ENCODE measurements around the gene BOK. TPM values are rescaled to one million over a fixed set of nuclear protein-coding genes. Genes with fewer than 3 reads are reported as not detected.
"Not testable (repeated sequence)": the region's sequence is repeated elsewhere in the genome, so short reads cannot be mapped to it uniquely, and the experiment has no call there.

The BOK gene
- total RNA-seq, 1 donor from 2014 or later, result not detected

DNA sequence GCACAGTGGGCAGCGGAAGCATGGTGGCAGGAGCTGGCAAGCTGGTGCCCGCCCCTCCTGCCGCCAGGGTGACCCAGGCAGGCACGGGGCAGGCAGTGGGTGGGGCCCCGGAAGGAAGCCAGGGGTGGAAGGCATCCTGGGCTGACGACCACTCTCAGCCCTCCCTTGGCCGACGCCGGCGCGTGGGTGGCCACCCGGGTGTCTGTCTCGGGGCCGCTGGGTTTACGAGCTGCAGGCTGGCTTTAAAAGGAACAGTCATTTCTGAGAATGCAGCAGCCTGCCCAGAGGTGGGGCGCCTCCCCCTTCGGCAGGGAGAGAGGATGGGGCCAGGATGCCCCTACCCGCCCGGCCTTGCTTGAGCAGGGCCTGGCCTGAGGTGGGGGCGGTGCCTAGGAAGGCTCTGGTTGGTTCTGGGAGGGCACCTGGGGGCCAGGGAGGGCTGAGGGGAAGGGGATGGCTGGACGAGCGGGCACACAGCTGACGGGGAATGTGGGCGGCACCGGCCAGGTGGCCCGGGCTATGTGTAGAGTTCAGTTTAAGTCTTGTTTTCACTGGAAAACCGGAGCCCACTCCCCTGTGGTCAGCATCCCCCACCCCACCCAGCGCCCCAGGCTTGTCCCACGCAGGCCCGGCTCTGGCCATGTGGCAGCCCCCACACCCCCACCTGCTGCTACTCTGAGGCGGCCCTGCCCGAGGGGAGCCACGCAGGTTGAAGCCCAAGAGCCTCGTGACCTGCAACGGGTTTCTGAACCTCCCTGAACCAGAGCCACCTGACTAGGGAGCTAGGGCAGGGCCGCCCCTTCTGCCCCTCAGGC is 6.3 kb downstream of the BOK start:
- H3K9me3 Mint-ChIP-seq, result no peaks in the 10 kb centered on the region
- H3K27ac Mint-ChIP-seq, result no peak overlapping the region
- no peak for DNase-seq (ENCODE audit: low spot score)
- no peaks in the 10 kb centered on the region for H3K36me3 Mint-ChIP-seq (ENCODE audit: low read depth)
- intact Hi-C loops (cut with micrococcal nuclease), result no loop called here
- no peaks in the 10 kb centered on the region for H3K27me3 Mint-ChIP-seq (ENCODE audit: insufficient read depth)
- H3K4me1 Mint-ChIP-seq (ENCODE audit: low read depth), result no peaks in the 10 kb centered on the region
- no peak overlapping the region for H3K4me3 Mint-ChIP-seq

DNA sequence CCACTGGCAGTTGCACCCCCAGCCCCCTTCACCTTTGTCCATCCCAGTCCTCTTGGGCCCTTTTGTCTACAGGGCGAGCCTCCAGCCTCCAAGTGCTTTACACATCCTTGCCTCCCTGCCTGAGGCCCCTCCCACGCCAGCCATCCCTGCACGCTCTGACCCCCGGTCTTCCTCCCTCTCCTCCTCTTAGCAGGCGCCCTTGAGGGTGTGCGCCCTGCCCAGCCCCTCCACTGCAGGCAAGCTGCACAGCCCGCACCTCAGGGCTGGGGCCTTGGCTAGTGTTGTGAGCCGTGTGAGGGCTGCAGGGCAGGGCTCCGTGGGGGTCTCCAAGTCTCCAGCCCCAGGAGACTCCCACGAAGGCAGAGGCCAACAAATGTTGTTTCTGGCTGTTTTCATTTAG is 6.9 kb downstream of the BOK start:
- no peak for DNase-seq (ENCODE audit: low spot score)
- H3K27ac Mint-ChIP-seq, result no peak overlapping the region
- no peaks in the 10 kb centered on the region for H3K4me1 Mint-ChIP-seq (ENCODE audit: low read depth)
- H3K36me3 Mint-ChIP-seq (ENCODE audit: low read depth), result no peaks in the 10 kb centered on the region
- intact Hi-C loops (cut with micrococcal nuclease), result no loop called here
- no peaks in the 10 kb centered on the region for H3K9me3 Mint-ChIP-seq
- H3K4me3 Mint-ChIP-seq, result no peak overlapping the region
- no peaks in the 10 kb centered on the region for H3K27me3 Mint-ChIP-seq (ENCODE audit: insufficient read depth)

DNA sequence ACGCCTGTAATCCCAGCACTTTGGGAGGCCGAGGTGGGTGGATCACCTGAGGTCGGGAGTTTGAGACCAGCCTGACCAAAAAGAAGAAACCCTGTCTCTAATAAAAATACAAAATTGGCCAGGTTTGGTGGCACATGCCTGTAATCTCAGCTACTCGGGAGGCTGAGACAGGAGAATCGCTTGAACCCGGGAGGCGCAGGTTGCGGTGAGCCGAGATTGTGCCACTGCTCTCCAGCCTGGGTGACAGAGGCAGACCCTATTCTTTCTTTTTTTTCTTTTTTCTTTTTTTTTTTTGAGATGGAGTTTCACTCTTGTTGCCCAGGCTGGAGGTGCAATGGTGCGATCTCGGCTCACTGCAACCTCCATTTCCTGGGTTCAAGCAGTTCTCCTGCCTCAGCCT is 7.5 kb downstream of the BOK start:
- H3K9me3 Mint-ChIP-seq; H3K36me3 Mint-ChIP-seq (ENCODE audit: low read depth); H3K27me3 Mint-ChIP-seq (ENCODE audit: insufficient read depth); H3K4me1 Mint-ChIP-seq (ENCODE audit: low read depth); H3K4me3 Mint-ChIP-seq; intact Hi-C loops (cut with micrococcal nuclease); DNase-seq (ENCODE audit: low spot score); H3K27ac Mint-ChIP-seq: not testable (repeated sequence)

- Mint-ChIP-seq H3K9me3 (no peaks in the 10 kb centered on the region), H3K4me3 (no peak overlapping the region), H3K27me3 (ENCODE audit: insufficient read depth) (no peaks in the 10 kb centered on the region), H3K4me1 (ENCODE audit: low read depth) (no peaks in the 10 kb centered on the region), H3K27ac (no peak overlapping the region), H3K36me3 (ENCODE audit: low read depth) (no peaks in the 10 kb centered on the region)
- intact Hi-C loops (cut with micrococcal nuclease), result no loop called here
- DNase-seq (ENCODE audit: low spot score), result no peak
These were observed 7.9 kb downstream of the BOK start for GRCh38 chr2:241566468-241566867.

DNA sequence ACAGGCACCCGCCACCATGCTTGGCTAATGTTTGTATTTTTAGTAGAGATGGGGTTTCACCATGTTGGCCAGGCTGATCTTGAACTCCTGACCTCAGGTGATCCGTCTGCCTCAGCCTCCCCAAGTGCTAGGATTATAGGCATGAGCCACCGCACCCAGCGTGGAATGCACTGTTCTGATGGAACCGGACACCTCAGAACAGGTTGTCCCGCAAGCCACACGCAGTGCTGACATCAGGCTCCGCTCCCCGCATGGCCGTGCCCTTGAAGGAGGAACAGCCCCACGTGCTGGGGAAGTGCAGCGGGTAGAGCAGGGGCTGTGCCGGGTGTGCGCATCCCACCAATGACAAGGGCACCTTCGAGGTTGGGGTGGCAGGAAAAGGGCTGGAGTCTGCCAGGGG is 8.7 kb downstream of the BOK start:
- DNase-seq (ENCODE audit: low spot score); H3K4me1 Mint-ChIP-seq (ENCODE audit: low read depth); intact Hi-C loops (cut with micrococcal nuclease); H3K27me3 Mint-ChIP-seq (ENCODE audit: insufficient read depth); H3K27ac Mint-ChIP-seq; H3K9me3 Mint-ChIP-seq; H3K4me3 Mint-ChIP-seq; H3K36me3 Mint-ChIP-seq (ENCODE audit: low read depth): not testable (repeated sequence)

DNA sequence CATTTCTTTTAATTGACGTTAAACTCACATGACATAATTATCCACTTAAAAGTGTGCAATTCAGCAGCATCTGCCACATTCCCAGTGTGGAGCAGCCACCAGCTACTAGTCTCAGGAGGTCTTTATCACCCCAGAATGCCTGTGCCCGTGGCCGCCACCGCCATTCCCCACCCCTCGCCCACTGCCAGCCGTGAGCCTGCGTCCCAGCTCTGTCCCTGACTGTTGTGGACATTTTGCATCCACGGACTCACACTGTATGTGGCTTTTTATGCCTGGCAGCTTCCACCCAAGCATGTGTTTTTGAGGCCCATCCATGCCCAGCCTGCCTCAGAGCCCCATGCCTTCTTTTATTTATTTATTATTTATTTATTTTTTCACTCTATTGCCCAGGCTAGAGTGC is 9.2 kb downstream of the BOK start:
- no peaks in the 10 kb centered on the region for H3K27me3 Mint-ChIP-seq (ENCODE audit: insufficient read depth)
- intact Hi-C loops (cut with micrococcal nuclease), result no loop called here
- no peak overlapping the region for H3K4me3 Mint-ChIP-seq
- H3K9me3 Mint-ChIP-seq, result no peaks in the 10 kb centered on the region
- no peak overlapping the region for H3K27ac Mint-ChIP-seq
- no peaks in the 10 kb centered on the region for H3K4me1 Mint-ChIP-seq (ENCODE audit: low read depth)
- H3K36me3 Mint-ChIP-seq (ENCODE audit: low read depth), result no peaks in the 10 kb centered on the region
- no peak for DNase-seq (ENCODE audit: low spot score)

DNA sequence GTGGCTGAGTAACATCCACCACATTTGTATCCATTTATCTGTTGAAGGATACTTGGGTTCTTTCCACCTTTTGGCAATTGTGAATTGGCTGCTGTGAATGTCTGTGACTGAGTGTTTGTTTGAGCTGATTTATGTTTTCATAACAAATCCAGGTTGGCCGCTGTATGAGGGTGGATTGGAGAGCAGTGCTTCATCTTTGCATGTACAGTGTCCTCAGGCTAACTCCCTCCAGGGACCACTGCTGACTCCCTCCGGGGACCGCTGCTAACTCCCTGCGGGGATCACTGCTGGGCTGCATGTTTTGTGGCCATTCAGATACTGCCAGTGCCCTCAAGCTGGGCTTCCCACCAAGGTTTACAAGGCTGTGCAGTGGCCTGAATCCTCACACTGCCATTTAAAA is 10.2 kb downstream of the BOK start:
- Mint-ChIP-seq H3K27ac (no peak overlapping the region), H3K9me3 (no peaks in the 10 kb centered on the region), H3K27me3 (ENCODE audit: insufficient read depth) (no peaks in the 10 kb centered on the region), H3K36me3 (ENCODE audit: low read depth) (no peaks in the 10 kb centered on the region), H3K4me1 (ENCODE audit: low read depth) (no peaks in the 10 kb centered on the region), H3K4me3 (no peak overlapping the region)
- intact Hi-C loops (cut with micrococcal nuclease), result no loop called here
- DNase-seq (ENCODE audit: low spot score), result no peak

- no peak overlapping the region for H3K27ac Mint-ChIP-seq
- H3K4me3 Mint-ChIP-seq, result no peak overlapping the region
- intact Hi-C loops (cut with micrococcal nuclease), result no loop called here
- no peaks in the 10 kb centered on the region for H3K9me3 Mint-ChIP-seq
- H3K4me1 Mint-ChIP-seq (ENCODE audit: low read depth), result no peaks in the 10 kb centered on the region
- H3K27me3 Mint-ChIP-seq (ENCODE audit: insufficient read depth), result no peaks in the 10 kb centered on the region
- no peak for DNase-seq (ENCODE audit: low spot score)
- no peaks in the 10 kb centered on the region for H3K36me3 Mint-ChIP-seq (ENCODE audit: low read depth)
These were observed 11.3 kb downstream of the BOK start for GRCh38 chr2:241569831-241570281.

- Mint-ChIP-seq H3K36me3 (ENCODE audit: low read depth) (no peaks in the 10 kb centered on the region), H3K9me3 (no peaks in the 10 kb centered on the region), H3K4me1 (ENCODE audit: low read depth) (no peaks in the 10 kb centered on the region), H3K27ac (no peak overlapping the region), H3K4me3 (no peak overlapping the region), H3K27me3 (ENCODE audit: insufficient read depth) (no peaks in the 10 kb centered on the region)
- no peak for DNase-seq (ENCODE audit: low spot score)
- intact Hi-C loops (cut with micrococcal nuclease), result no loop called here
These were observed 12.5 kb downstream of the BOK start for GRCh38 chr2:241570961-241571581.

GRCh38 chr2:241571821-241572620 is 13.5 kb downstream of the BOK start:
- Mint-ChIP-seq H3K27me3 (ENCODE audit: insufficient read depth) (no peaks in the 10 kb centered on the region), H3K36me3 (ENCODE audit: low read depth) (no peaks in the 10 kb centered on the region), H3K9me3 (no peaks in the 10 kb centered on the region), H3K4me1 (ENCODE audit: low read depth) (no peaks in the 10 kb centered on the region), H3K27ac (no peak overlapping the region), H3K4me3 (no peak overlapping the region)
- intact Hi-C loops (cut with micrococcal nuclease), result no loop called here
- DNase-seq (ENCODE audit: low spot score), result no peak

DNA sequence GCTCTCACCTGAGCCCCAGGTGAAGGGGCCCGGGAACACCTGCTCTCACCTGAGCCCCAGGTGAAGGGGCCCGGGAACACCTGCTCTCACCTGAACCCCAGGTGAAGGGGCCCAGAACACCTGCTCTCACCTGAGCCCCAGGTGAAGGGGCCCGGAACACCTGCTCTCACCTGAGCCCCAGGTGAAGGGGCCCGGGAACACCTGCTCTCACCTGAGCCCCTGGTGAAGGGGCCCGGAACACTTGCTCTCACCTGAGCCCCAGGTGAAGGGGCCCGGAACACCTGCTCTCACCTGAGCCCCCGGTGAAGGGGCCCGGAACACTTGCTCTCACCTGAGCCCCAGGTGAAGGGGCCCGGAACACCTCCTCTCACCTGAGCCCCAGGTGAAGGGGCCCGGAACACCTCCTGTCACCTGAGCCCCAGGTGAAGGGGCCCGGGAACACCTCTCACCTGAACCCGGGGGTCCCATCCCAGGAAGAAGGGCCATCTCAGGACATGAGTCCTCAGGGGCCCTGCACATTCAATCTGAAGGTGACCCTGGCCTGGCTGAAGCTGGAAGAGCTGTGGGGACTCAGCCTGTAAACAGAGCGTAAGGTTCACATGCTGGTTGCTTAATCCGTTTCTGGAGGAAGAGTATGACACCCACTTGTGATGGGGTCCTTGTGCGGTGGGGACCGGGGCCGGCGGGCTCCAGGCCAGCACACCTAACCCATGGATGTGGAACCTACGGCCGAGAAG is 14.5 kb downstream of the BOK start:
- H3K4me1 Mint-ChIP-seq (ENCODE audit: low read depth); H3K36me3 Mint-ChIP-seq (ENCODE audit: low read depth); H3K4me3 Mint-ChIP-seq; H3K27me3 Mint-ChIP-seq (ENCODE audit: insufficient read depth); DNase-seq (ENCODE audit: low spot score); H3K9me3 Mint-ChIP-seq; intact Hi-C loops (cut with micrococcal nuclease); H3K27ac Mint-ChIP-seq: not testable (repeated sequence)

DNA sequence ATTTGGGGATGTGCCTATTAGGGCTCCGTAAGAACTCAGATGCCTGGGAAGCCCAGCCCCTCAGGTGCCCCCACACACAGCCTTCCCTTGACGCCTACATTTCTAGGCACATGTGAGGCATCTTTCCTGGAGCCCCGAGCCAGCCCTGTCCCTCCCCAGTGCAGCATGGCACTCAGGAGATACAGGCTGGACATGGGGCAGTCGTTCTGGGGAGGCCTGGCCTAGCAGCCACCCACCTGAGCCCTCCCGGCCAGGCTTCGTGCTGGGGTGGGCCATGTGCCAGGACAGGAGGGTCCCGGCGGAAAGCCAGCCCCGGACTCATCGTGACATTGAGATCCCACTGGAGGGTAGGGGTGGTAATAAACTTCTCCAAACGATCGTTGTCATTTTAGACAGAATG is 15.2 kb downstream of the BOK start:
- intact Hi-C loops (cut with micrococcal nuclease), result no loop called here
- H3K9me3 Mint-ChIP-seq, result no peaks in the 10 kb centered on the region
- no peaks in the 10 kb centered on the region for H3K4me1 Mint-ChIP-seq (ENCODE audit: low read depth)
- H3K27me3 Mint-ChIP-seq (ENCODE audit: insufficient read depth), result no peaks in the 10 kb centered on the region
- H3K27ac Mint-ChIP-seq, result no peak overlapping the region
- no peak overlapping the region for H3K4me3 Mint-ChIP-seq
- DNase-seq (ENCODE audit: low spot score), result no peak
- H3K36me3 Mint-ChIP-seq (ENCODE audit: low read depth), result no peaks in the 10 kb centered on the region
